GM12801 (cell line): ENCODE measurements around the gene SPINK2.

Source experiments
- TF ChIP-seq, protein P1 (sequence below): IDR thresholded peaks from one replicate; pipeline ENCODE4 v1.5.1; 2011; ENCODE audit warnings: control low read depth; ENCODE audit not compliant: insufficient read length; ENCODE audit errors: extremely low read depth

Gene SPINK2

DNA sequence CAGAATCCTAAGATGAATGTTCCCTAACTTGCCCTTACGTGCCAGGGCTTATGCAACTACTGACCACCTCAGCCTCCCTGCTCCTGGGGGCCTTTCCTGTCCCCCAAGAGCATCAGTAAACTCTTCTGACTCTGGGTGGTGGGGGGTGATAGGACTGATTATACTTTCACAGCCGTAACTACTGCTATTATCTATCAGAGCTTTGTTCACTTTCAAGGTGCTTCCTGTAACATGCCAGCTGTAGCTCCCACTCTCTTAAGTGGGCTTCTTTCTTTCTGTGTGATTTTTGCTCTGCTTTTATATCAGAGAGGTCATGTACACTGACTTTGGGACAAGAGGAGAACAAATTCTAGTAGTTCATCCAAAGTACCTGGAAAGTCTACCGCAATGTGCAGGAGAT is 25.3 kb downstream of the SPINK2 start:
- TF ChIP-seq, protein P1, sequence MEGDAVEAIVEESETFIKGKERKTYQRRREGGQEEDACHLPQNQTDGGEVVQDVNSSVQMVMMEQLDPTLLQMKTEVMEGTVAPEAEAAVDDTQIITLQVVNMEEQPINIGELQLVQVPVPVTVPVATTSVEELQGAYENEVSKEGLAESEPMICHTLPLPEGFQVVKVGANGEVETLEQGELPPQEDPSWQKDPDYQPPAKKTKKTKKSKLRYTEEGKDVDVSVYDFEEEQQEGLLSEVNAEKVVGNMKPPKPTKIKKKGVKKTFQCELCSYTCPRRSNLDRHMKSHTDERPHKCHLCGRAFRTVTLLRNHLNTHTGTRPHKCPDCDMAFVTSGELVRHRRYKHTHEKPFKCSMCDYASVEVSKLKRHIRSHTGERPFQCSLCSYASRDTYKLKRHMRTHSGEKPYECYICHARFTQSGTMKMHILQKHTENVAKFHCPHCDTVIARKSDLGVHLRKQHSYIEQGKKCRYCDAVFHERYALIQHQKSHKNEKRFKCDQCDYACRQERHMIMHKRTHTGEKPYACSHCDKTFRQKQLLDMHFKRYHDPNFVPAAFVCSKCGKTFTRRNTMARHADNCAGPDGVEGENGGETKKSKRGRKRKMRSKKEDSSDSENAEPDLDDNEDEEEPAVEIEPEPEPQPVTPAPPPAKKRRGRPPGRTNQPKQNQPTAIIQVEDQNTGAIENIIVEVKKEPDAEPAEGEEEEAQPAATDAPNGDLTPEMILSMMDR, result no peak

GRCh38 chr4:56791316-56791715 is 30.2 kb downstream of the SPINK2 start:
- TF ChIP-seq, protein P1, result no peak

GRCh38 chr4:56790691-56791091 is 30.8 kb downstream of the SPINK2 start:
- TF ChIP-seq, protein P1, result no peak

DNA sequence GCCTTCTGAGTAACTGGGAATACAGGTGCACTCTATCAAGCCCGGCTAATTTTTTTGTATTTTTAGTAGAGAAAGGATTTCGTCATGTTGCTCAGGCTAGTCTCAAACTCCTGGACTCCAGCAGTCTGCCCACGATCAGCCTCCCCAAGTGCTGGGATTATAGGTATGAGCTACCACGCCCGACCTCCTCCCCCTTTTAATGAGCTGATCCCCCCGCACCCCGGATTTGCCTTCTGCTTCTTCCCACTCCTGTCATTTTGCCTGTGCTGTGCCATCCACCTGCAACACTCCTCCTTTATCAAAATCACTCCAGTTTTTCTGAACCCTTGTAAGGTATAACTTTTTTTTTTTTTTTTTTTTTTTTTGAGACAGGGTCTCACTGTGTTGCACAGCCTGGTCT is 33.4 kb downstream of the SPINK2 start:
- TF ChIP-seq, protein P1, result no peak

DNA sequence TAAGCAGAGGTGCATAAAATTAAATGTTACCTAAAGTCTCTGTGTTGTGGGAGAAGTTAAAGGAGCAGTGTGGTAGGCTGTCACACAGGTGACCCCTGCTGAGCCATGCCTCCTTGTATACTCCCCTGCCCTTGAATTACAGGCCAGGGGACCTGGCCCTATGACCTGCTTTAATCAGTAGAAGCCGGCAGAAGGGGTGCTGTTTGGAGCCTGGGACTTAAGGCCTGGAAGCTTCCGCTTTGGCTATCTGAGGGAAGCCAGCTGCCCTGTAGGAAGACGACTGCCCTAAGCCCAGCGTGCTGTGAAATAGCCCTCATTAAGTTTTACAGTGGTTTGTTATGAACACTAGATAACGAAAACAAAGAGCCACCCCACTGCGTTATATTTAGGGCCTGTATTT is 34.1 kb downstream of the SPINK2 start:
- TF ChIP-seq, protein P1, result no peak

DNA sequence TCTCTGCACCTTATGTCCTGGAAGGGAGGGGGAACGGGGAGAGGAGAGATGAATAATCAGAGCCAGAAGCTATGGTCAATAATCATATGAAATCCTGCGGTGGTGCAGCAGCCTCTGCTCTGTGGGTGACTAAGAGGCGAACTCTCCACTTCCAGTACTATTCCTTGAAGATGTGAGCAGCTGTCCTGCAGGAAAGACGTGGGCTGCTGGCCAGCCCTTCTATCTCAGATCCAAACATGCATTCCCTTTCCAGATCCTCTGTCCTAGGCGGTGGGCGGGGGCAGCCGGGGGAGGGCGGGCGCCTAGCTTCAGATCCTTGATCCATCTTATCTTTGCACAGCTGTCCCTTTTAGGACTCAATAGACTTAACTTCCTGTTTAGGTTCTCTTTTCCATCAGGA is 34.5 kb downstream of the SPINK2 start:
- TF ChIP-seq, protein P1, result no peak

GRCh38 chr4:56783986-56784385 is 37.5 kb downstream of the SPINK2 start:
- TF ChIP-seq, protein P1, result no peak

- TF ChIP-seq, protein P1, result no peak
These were observed 39.5 kb downstream of the SPINK2 start for GRCh38 chr4:56782019-56782418.
